ENCODE results near the gene CYP4V2.
"Not testable (repeated sequence)": the region's sequence is repeated elsewhere in the genome, so short reads cannot be mapped to it uniquely, and the experiment has no call there.

Gene CYP4V2

DNA sequence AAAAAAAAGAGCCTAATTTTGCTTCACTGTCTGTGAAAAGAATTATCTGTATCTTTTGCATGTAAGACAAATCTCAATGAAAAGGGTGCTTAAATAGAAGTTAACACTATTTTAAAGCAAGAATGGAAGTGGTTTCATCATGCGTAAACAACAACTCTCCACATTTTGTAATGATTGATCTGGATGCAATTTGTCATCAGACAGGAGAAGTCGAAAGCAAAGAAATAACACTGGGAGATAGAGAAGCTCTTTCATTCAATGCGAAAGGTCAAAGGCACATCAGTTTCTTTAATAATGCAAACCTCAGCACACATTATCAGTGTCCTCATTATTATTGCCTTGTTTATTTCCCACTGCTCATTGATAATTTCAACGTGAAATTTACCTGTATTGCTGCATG is 44.8 kb downstream of the CYP4V2 start:
- no peak for DNase-seq

DNA sequence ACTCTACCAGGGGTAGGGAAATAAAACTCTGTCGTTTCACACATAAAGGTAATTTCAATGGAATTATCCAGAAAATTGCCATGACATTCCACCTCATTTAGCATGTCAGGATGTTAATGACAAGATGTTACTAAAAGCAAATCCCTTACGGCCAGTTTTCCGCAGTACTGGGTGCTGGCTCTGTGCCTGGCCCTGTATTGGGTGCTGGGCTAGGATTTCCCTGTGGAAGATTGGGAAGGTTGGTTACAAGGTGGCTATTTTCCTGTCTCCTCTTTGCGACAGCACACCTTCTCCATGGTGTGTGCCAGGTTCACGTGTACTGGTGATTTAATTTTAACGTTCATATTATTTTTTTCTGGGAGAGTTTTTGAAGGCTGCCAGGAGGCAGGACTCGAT is 49.1 kb downstream of the CYP4V2 start:
- no peak for DNase-seq

DNA sequence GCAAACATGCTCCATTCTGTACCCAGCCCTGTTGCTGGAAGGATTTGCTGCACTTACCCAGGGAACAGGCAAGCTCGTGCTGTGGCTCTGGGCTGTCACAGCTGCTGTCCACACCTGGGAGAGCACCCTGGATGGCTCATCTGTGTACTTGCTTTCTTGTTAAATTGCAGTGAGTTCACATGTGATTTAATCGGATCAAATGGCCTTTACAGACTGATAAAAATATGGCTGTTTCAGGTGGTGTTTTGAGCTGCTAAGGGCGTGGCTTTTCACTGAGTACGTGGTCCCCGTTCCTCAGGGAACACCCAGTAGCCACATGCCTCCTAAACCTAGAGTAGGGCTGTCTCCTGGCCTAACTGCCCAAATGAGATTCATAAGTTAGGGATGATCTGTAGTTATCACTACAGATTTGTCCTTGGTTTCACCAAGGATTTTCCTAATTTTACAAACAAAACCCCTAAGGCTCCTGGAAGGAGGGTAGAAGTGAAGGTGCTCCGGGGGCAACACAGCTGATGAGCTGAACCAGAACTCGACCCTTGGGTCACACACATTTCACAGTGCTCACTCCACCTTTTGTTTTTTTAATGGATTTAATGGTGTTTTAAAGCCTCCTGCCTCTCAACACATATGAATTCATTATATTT is 49.6 kb downstream of the CYP4V2 start:
- peak; percentile 8 for DNase-seq

DNA sequence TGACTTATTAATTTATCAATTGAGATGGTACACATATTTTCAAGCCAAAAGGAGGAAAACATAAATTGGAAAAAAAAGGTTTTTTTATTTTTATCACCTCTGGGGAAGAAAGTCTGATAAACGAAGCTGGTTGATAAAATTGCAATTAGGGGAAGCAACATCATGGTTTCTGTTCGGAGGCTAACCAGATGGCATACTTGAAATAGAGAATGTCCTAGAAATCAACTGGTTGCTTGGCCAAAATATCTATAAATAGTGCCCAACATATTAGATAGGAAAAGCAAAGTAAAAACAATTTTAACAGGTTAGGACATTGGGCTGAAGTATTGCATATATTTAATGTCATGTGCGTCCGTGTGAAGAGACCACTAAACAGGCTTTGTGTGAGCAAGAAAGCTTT is 50.2 kb downstream of the CYP4V2 start:
- DNase-seq = no peak

DNA sequence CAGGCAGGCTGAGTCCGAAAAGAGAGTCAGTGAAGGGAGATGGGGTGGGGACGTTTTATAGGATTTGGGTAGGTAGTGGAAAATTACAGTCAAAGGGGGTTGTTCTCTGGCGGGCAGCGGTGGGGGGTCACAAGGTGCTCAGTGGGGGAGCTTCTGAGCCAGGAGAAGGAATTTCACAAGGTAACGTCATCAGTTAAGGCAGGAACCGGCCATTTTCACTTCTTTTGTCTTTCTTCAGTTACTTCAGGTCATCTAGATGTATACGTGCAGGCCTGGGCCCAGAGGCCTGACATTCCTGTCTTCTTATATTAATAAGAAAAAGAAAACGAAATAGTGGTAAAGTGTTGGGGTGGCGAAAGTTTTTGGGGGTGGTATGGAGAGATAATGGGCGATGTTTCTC is 50.7 kb downstream of the CYP4V2 start:
- DNase-seq = not testable (repeated sequence)

DNA sequence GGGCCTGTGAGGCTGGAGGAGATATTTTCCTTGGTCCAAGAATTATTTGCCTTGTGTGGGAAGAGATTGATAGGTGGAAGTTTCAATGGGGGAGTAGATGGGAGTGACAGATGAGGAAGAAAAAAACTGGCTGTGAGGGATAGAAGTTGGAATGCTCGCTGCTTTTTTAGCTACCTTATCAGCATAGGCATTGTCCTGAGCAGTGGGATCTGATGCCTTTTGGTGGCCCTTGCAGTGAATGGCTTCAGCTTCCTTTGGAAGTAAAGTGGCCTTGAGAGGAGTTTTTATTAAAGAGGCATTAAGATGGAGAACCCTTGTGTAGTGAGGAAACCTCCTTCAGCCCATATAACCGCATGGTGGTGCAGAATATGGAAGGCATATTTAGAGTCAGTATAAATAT is 52.0 kb downstream of the CYP4V2 start:
- DNase-seq = no peak

DNA sequence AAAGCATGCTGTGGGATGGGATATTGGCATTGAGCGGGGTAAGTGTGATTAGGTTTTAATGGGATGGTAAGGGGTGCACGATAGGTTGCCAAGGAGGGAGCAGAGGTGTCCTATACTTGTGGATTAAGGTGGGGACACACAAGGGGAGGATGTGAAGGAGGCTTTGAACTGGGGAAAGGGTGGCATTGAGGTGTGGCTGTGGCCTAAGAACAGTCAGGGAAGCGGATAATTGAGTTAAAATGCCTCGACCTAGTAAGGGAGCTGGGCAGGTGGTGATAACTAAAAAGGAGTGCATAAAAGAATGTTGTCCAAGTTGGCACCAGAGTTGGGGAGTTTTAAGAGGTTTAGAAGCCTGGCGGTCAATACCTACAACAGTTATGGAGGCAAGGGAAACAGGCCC is 53.5 kb downstream of the CYP4V2 start:
- no peak for DNase-seq

DNA sequence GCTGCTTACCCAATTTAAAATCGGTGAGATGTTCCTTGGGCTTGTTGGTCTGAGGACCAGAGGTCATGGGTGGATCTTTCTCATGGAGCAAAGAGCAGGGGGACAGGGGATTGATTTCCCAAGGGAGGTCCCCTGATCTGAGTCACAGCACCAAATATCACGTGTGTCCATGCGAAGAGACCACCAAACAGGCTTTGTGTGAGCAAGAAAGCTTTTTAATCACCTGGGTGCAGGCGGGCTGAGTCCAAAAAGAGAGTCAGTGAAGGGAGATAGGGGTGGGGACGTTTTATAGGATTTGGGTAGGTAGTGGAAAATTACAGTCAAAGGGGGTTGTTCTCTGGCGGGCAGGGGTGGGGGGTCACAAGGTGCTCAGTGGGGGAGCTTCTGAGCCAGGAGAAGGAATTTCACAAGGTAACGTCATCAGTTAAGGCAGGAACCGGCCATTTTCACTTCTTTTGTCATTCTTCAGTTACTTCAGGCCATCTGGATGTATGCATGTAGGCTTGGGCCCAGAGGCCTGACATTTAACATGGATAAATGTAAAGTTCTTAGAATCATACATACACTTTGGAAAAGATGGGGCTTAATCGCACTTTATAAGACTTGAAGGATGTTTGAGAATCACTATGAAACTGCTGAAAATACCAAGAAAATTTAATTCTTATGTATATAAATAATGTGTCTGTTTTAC is 55.8 kb downstream of the CYP4V2 start:
- not testable (repeated sequence) for DNase-seq

DNA sequence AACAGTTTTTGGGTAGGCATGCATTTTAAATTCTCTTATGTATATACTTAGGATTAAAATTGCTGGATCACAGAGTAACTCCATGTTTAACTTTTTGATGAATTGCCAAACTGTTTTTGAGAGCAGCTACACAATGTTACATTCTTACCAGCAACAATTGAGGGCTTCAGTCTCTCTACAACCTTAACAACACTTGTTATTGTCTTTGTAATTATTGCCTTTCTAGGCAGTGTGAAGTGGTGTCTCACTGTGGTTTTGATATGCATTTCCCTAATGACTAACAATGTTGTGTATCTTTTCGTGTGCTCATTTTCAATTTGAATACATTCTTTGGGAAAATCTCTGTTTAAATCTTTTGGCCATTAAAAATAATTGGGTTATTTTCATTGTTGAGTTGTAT is 57.3 kb downstream of the CYP4V2 start:
- DNase-seq = no peak

DNA sequence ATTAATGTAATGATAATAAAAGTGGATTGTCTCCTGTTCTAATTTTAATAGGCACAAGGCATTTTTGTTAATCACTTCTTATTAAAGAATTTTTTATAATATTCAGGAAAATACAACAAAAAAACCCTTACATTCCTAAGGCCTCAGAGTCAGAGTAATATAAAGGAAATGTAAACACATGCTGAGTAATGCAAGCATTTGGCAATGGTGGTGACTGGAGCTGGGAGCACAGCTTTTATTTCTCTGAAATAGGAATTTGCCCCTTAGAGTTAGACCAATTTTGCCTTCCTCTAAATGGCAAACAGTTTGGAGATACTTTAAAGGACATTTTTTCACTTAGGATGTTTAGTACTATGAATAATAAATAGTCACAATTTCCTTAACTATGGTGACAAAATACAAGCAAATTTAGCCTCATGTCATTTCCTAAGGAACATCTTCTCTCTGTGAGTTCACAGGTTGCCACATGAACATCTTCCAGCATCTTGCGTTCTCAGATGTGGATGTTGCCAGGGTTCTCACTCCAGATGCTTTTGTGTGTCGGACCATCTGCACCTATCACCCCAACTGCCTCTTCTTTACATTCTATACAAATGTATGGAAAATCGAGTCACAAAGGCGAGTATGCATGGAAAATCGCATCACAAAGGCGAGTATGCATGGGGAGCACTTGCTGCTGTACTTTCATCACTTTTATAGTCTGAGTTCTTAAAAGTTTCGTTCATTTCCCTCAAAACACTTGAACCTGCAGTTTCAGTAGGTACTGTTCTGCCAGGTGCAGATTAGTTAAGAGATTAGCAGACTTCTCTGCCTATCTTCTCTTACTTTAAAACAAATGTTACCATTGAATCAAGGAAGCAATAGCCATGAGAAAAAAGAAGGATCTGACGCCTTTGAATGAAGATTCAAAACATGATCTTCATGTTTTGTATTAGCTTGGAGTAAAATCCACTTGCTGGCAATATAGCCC is 58.7 kb downstream of the CYP4V2 start:
- DNase-seq = no peak

DNA sequence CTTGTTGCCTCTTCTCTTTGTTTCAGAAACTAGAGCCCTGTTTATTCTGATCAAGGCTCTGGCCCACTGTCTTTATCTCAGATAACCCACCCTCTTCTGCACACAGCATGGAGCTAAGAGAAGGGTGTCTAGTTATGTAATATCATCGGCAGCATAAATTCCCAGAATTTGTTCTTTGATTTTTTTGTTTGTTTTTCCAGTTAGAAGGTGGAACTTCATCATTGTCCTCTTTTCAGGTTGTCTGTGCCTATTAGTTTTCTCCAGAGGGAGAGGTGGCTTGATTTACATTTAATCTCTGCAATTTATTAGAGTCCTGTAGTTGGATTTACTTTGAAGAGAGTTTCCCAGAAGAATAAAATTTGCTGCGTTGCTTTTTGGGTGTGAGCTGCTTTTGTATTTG is 59.4 kb downstream of the CYP4V2 start:
- DNase-seq = no peak

DNA sequence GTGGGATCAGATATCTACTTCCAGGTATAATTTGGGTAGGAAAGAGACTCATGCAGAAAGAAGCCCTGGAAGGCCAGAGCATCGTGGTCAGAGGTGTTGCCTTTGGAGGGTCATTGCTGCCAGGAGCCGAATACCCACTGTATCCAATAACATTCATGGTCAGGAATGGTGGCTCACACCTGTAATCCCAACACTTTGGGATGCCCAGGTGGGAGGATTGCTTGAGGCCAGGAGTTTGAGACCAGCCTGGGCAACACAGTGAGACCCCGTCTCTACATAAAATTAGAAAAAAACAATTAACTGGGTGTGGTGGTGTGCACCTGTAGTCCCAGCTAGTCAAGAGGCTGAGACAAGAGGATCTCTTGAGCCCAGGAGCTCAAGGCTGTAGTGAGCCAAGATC is 63.8 kb downstream of the CYP4V2 start:
- DNase-seq = no peak

DNA sequence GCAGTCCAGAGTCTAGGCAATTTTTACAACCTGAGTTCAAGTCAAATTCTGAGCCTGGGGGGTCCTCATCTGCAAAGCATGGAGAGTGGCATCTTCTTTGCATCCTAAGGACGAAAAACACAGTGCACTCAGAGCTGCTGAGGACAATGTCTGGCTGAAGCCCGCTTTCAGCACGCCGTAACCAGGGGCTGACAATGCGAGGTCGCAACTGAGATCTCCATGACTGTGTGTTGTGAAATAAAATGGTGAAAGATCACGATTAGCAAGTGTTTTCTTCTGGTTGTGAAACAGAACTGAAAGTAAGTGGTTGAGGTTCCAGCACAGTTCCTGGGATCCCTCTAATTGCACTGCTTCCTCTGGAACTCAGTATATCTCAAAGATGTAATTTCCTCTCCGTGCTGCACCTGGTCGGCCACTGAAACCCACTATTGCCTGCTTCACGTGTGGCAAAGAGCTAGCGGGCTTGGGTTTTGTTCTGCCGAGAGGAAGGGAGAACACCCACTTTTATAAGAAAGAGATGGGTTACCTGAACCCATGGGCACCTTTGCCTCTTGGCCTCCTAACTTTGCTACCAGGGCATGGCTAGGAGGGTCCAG is 66.9 kb downstream of the CYP4V2 start:
- no peak for DNase-seq

DNA sequence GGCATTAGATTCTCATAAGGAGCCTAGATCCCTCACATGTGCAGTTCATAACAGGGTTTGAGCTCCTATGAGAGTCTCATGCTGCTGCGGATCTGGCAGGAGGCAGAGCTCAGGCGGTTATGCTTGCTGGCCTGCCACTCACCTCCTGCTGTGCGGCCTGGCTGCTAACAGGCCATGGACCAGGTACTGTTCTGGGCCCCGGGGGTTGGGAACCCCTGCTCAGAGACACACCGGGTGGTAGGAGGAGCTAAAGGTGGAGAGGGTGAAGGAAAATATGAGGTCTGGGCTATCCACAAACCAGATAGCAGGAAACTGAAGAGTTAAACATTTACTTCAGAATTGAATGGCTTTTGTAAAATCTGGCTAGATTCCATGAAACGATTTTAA is 68.7 kb downstream of the CYP4V2 start:
- no peak for DNase-seq
